ENCODE data around the gene MMS22L. TPM values are rescaled to one million over a fixed set of nuclear protein-coding genes. Genes with fewer than 3 reads are reported as not detected.
"Not testable (repeated sequence)": the region's sequence is repeated elsewhere in the genome, so short reads cannot be mapped to it uniquely, and the experiment has no call there.

The MMS22L gene
- total RNA-seq, 1 donor from 2014 or later: 11.5 TPM

GRCh38 chr6:97155447-97155846 lies 127.6 kb downstream of the MMS22L start:
- H3K9me3 ChIP-seq (ENCODE audit: control insufficient read depth in 3 of 3, low read length in 3 of 3); H3K4me1 ChIP-seq (ENCODE audit: control insufficient read depth in 3 of 3, insufficient read depth in 3 of 3, low read length in 3 of 3); H3K9ac ChIP-seq (ENCODE audit: low read depth in 1 of 3, low read length in 3 of 3); H3K27ac ChIP-seq (ENCODE audit: low read depth, low read length); H3K4me3 ChIP-seq (ENCODE audit: low read length in 3 of 3); H3K36me3 ChIP-seq (ENCODE audit: control insufficient read depth in 3 of 3, insufficient read depth in 3 of 3, low read length in 3 of 3); H3K27me3 ChIP-seq (ENCODE audit: control insufficient read depth in 3 of 3, insufficient read depth in 3 of 3, low read length in 3 of 3): not testable (repeated sequence)

- no peak overlapping the region for H3K4me3 ChIP-seq (ENCODE audit: low read length in 3 of 3)
- H3K9me3 ChIP-seq (ENCODE audit: control insufficient read depth in 3 of 3, low read length in 3 of 3): peaks cover 0 to 3% (median 0%) of the 10 kb centered on the region in 3 donors
- H3K27me3 ChIP-seq (ENCODE audit: control insufficient read depth in 3 of 3, insufficient read depth in 3 of 3, low read length in 3 of 3): no peaks in the 10 kb centered on the region
- H3K9ac ChIP-seq (ENCODE audit: low read depth in 1 of 3, low read length in 3 of 3): no peak overlapping the region
- H3K4me1 ChIP-seq (ENCODE audit: control insufficient read depth in 3 of 3, insufficient read depth in 3 of 3, low read length in 3 of 3): no peaks in the 10 kb centered on the region
- no peaks in the 10 kb centered on the region for H3K36me3 ChIP-seq (ENCODE audit: control insufficient read depth in 3 of 3, insufficient read depth in 3 of 3, low read length in 3 of 3)
- no peak overlapping the region for H3K27ac ChIP-seq (ENCODE audit: low read depth, low read length)
Observed at GRCh38 chr6:97154015-97154414, 129.0 kb downstream of the MMS22L start.

GRCh38 chr6:97151601-97152000 lies 131.4 kb downstream of the MMS22L start:
- Histone ChIP-seq H3K27me3 (ENCODE audit: control insufficient read depth in 3 of 3, insufficient read depth in 3 of 3, low read length in 3 of 3) (no peaks in the 10 kb centered on the region), H3K4me3 (ENCODE audit: low read length in 3 of 3) (no peak overlapping the region), H3K9me3 (ENCODE audit: control insufficient read depth in 3 of 3, low read length in 3 of 3) (peaks cover 0 to 3% (median 0%) of the 10 kb centered on the region in 3 donors), H3K36me3 (ENCODE audit: control insufficient read depth in 3 of 3, insufficient read depth in 3 of 3, low read length in 3 of 3) (no peaks in the 10 kb centered on the region), H3K4me1 (ENCODE audit: control insufficient read depth in 3 of 3, insufficient read depth in 3 of 3, low read length in 3 of 3) (no peaks in the 10 kb centered on the region), H3K9ac (ENCODE audit: low read depth in 1 of 3, low read length in 3 of 3) (no peak overlapping the region), H3K27ac (ENCODE audit: low read depth, low read length) (no peak overlapping the region)

- H3K27ac ChIP-seq (ENCODE audit: low read depth, low read length): no peak overlapping the region
Observed at GRCh38 chr6:97150932-97151331, 132.1 kb downstream of the MMS22L start.

GRCh38 chr6:97147421-97147820 lies 135.6 kb downstream of the MMS22L start:
- H3K4me1 ChIP-seq (ENCODE audit: control insufficient read depth in 3 of 3, insufficient read depth in 3 of 3, low read length in 3 of 3): no peaks in the 10 kb centered on the region
- H3K27ac ChIP-seq (ENCODE audit: low read depth, low read length): no peak overlapping the region
- no peaks in the 10 kb centered on the region for H3K36me3 ChIP-seq (ENCODE audit: control insufficient read depth in 3 of 3, insufficient read depth in 3 of 3, low read length in 3 of 3)
- no peak overlapping the region for H3K9ac ChIP-seq (ENCODE audit: low read depth in 1 of 3, low read length in 3 of 3)
- H3K4me3 ChIP-seq (ENCODE audit: low read length in 3 of 3): no peak overlapping the region
- H3K9me3 ChIP-seq (ENCODE audit: control insufficient read depth in 3 of 3, low read length in 3 of 3): no peaks in the 10 kb centered on the region
- no peaks in the 10 kb centered on the region for H3K27me3 ChIP-seq (ENCODE audit: control insufficient read depth in 3 of 3, insufficient read depth in 3 of 3, low read length in 3 of 3)

More at GRCh38 chr6:97150932-97151331, 132.1 kb downstream of the MMS22L start:
- Histone ChIP-seq H3K9me3 (ENCODE audit: control insufficient read depth in 3 of 3, low read length in 3 of 3) (peaks cover 0 to 3% (median 0%) of the 10 kb centered on the region in 3 donors), H3K4me1 (ENCODE audit: control insufficient read depth in 3 of 3, insufficient read depth in 3 of 3, low read length in 3 of 3) (no peaks in the 10 kb centered on the region), H3K36me3 (ENCODE audit: control insufficient read depth in 3 of 3, insufficient read depth in 3 of 3, low read length in 3 of 3) (no peaks in the 10 kb centered on the region), H3K9ac (ENCODE audit: low read depth in 1 of 3, low read length in 3 of 3) (no peak overlapping the region), H3K27me3 (ENCODE audit: control insufficient read depth in 3 of 3, insufficient read depth in 3 of 3, low read length in 3 of 3) (no peaks in the 10 kb centered on the region), H3K4me3 (ENCODE audit: low read length in 3 of 3) (no peak overlapping the region)

GRCh38 chr6:97145691-97146090 lies 137.3 kb downstream of the MMS22L start:
- no peaks in the 10 kb centered on the region for H3K4me1 ChIP-seq (ENCODE audit: control insufficient read depth in 3 of 3, insufficient read depth in 3 of 3, low read length in 3 of 3)
- no peaks in the 10 kb centered on the region for H3K27me3 ChIP-seq (ENCODE audit: control insufficient read depth in 3 of 3, insufficient read depth in 3 of 3, low read length in 3 of 3)
- H3K36me3 ChIP-seq (ENCODE audit: control insufficient read depth in 3 of 3, insufficient read depth in 3 of 3, low read length in 3 of 3): no peaks in the 10 kb centered on the region
- no peak overlapping the region for H3K9ac ChIP-seq (ENCODE audit: low read depth in 1 of 3, low read length in 3 of 3)
- no peaks in the 10 kb centered on the region for H3K9me3 ChIP-seq (ENCODE audit: control insufficient read depth in 3 of 3, low read length in 3 of 3)
- no peak overlapping the region for H3K27ac ChIP-seq (ENCODE audit: low read depth, low read length)
- H3K4me3 ChIP-seq (ENCODE audit: low read length in 3 of 3): no peak overlapping the region

- Histone ChIP-seq H3K9ac (ENCODE audit: low read depth in 1 of 3, low read length in 3 of 3) (no peak overlapping the region), H3K4me3 (ENCODE audit: low read length in 3 of 3) (no peak overlapping the region), H3K4me1 (ENCODE audit: control insufficient read depth in 3 of 3, insufficient read depth in 3 of 3, low read length in 3 of 3) (no peaks in the 10 kb centered on the region), H3K27me3 (ENCODE audit: control insufficient read depth in 3 of 3, insufficient read depth in 3 of 3, low read length in 3 of 3) (no peaks in the 10 kb centered on the region), H3K36me3 (ENCODE audit: control insufficient read depth in 3 of 3, insufficient read depth in 3 of 3, low read length in 3 of 3) (no peaks in the 10 kb centered on the region), H3K27ac (ENCODE audit: low read depth, low read length) (no peak overlapping the region), H3K9me3 (ENCODE audit: control insufficient read depth in 3 of 3, low read length in 3 of 3) (no peaks in the 10 kb centered on the region)
Observed at GRCh38 chr6:97141756-97142155, 141.3 kb downstream of the MMS22L start.

GRCh38 chr6:97138581-97138980 lies 144.4 kb downstream of the MMS22L start:
- Histone ChIP-seq H3K9me3 (ENCODE audit: control insufficient read depth in 3 of 3, low read length in 3 of 3) (no peaks in the 10 kb centered on the region), H3K27me3 (ENCODE audit: control insufficient read depth in 3 of 3, insufficient read depth in 3 of 3, low read length in 3 of 3) (no peaks in the 10 kb centered on the region), H3K4me3 (ENCODE audit: low read length in 3 of 3) (no peak overlapping the region), H3K9ac (ENCODE audit: low read depth in 1 of 3, low read length in 3 of 3) (no peak overlapping the region), H3K4me1 (ENCODE audit: control insufficient read depth in 3 of 3, insufficient read depth in 3 of 3, low read length in 3 of 3) (no peaks in the 10 kb centered on the region), H3K27ac (ENCODE audit: low read depth, low read length) (no peak overlapping the region), H3K36me3 (ENCODE audit: control insufficient read depth in 3 of 3, insufficient read depth in 3 of 3, low read length in 3 of 3) (no peaks in the 10 kb centered on the region)

- no peaks in the 10 kb centered on the region for H3K36me3 ChIP-seq (ENCODE audit: control insufficient read depth in 3 of 3, insufficient read depth in 3 of 3, low read length in 3 of 3)
- no peak overlapping the region for H3K4me3 ChIP-seq (ENCODE audit: low read length in 3 of 3)
- no peaks in the 10 kb centered on the region for H3K9me3 ChIP-seq (ENCODE audit: control insufficient read depth in 3 of 3, low read length in 3 of 3)
- no peaks in the 10 kb centered on the region for H3K4me1 ChIP-seq (ENCODE audit: control insufficient read depth in 3 of 3, insufficient read depth in 3 of 3, low read length in 3 of 3)
- no peak overlapping the region for H3K27ac ChIP-seq (ENCODE audit: low read depth, low read length)
- no peak overlapping the region for H3K9ac ChIP-seq (ENCODE audit: low read depth in 1 of 3, low read length in 3 of 3)
- H3K27me3 ChIP-seq (ENCODE audit: control insufficient read depth in 3 of 3, insufficient read depth in 3 of 3, low read length in 3 of 3): no peaks in the 10 kb centered on the region
Observed at GRCh38 chr6:97136626-97137358, 146.2 kb downstream of the MMS22L start.

- Histone ChIP-seq H3K4me3 (ENCODE audit: low read length in 3 of 3) (no peak overlapping the region), H3K9ac (ENCODE audit: low read depth in 1 of 3, low read length in 3 of 3) (no peak overlapping the region), H3K36me3 (ENCODE audit: control insufficient read depth in 3 of 3, insufficient read depth in 3 of 3, low read length in 3 of 3) (no peaks in the 10 kb centered on the region), H3K9me3 (ENCODE audit: control insufficient read depth in 3 of 3, low read length in 3 of 3) (no peaks in the 10 kb centered on the region), H3K27me3 (ENCODE audit: control insufficient read depth in 3 of 3, insufficient read depth in 3 of 3, low read length in 3 of 3) (no peaks in the 10 kb centered on the region), H3K27ac (ENCODE audit: low read depth, low read length) (no peak overlapping the region), H3K4me1 (ENCODE audit: control insufficient read depth in 3 of 3, insufficient read depth in 3 of 3, low read length in 3 of 3) (no peaks in the 10 kb centered on the region)
Observed at GRCh38 chr6:97133067-97133466, 149.9 kb downstream of the MMS22L start.
